NCI-H128 (cell line): Measurements from ENCODE around the gene SPA17.

ENCODE experiments used
- DNase-seq: peaks from one replicate; lab custom pipeline; 2025; ENCODE audit not compliant: unreplicated experiment; lab: John Stamatoyannopoulos, UW

Gene SPA17

DNA sequence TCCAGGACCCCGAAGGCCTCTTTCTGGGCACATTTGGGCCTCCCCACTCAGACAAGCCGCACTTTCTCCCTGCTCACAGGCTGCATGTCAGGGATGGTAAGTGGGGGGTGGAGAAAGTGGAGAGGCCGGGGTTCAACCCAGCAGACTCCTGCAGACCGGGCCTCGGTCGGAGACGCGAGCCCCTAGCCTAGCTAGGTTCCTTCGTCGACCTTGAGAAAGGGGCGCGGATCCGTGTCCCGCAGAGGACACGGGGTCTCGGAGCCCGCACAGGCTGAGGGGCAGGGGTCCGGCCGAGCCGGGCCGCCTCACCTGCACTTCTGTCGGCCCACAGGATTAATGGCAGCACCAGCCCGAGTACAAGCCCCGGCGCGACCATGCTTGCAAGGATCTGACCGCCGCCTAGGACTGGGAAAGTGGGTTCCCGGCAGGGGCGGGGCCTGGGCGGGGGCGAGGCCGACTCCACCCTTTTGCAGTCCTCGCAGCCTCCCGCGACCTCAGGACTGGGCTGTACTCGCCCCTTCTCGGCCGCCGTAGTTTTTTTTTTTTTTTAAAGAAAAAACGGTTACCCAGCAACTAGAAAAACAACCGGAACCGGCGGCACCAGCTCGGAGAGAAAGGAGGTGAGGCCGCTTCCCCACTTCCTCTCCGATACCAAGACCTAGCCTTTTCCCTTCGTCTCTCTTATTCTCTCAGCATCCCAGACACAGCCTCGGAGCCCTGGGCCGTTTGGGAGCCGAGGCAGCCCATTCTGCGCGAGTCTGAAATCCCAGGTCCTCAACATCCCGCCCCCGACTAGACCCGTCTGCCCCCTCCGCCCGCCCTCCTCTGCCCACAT lies at the start of gene SPA17, which contains the start of gene SIAE:
SPA17 (plus strand) TSS at position 572 of the 835 bp plus-strand sequence. CDS start 1,361 bp downstream, outside the sequence.
SIAE (minus strand) TSS at position 407 of the 835 bp plus-strand sequence; CDS start at position 376, 31 bp downstream.
- DNase-seq = peak; percentile 57

DNA sequence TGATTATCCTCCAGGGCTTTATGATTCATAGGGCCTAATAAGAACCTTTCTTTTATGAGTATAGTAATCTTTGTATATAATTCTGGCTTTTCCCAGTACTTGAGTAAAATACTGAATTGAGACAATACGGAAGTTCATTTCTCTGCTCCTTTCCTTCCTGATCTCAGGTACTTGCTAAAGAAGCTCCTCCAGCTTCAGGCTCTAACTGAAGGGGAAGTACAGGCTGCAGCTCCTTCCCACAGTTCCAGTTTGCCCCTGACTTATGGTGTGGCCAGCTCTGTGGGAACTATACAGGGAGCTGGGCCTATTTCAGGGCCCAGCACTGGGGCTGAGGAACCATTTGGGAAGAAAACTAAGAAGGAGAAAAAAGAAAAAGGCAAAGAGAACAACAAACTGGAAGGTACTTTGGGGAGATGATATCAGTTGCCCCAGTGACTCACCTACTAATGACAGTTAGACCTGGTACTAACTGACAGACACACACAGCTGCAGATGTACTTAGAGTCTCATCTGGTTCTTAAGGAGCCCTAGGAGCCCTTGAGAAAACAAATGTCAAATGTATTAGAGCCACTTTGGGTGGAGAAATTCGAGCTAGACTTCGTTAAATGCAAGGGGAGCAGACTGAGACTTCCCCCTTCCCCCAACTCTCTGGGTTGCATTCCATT lies 48.1 kb upstream of the SPA17 start:
- DNase-seq = no peak

DNA sequence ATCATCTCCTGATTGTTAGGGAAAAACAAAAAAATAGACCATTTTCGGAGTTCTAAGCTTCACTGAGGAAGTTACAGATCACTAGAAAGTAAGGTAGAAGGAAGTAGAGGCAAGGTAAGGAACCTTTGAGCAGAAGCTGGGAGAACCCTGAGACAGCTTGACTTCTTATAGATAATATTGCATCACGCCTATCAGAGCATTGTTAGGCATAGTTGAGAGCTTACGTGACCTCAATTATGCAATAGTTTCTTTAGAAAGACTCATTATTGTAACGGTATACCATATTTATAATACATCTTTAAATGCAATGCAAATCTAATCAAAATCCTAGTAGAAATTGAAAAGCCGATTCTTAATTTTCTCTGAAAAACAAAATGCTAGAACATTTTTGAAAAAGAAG lies 46.2 kb upstream of the SPA17 start:
- no peak for DNase-seq

DNA sequence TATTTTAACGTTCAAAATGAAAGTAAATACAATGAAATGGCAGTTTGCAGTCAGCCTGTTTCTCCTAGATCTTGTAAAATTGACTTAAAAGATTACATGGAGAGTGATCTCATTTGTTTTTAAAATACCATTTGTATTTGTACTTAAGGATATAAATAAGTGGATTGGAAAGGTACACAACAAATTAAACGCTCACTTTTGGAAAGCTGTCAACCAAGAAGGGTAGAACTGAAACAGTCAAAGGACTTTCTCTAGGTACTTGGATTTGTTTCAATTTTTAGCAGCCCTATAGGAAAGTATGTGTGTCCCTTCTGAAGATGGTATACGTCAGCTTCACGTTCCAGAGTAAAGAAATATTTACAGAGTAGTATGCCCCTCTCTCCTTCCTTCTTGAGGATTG lies 43.7 kb upstream of the SPA17 start:
- no peak for DNase-seq

DNA sequence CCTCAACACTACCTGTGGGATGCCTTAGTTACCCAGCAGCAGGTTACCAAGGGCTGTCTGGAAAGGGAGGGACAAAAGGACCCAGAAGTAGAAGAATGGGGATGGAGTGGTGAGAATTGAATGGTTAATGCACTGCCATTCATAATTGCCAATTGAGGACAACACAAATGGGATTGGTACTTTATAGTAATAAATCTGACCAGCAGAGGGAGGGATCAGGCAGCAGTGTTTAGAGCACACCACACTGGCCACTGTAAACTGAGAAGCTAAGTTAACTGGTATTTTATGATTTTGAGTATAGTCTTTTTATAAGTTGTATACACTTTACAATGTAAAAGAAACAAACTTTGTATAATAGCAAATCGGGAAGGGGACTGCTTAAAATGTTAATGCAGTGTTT lies 40.3 kb upstream of the SPA17 start:
- no peak for DNase-seq

DNA sequence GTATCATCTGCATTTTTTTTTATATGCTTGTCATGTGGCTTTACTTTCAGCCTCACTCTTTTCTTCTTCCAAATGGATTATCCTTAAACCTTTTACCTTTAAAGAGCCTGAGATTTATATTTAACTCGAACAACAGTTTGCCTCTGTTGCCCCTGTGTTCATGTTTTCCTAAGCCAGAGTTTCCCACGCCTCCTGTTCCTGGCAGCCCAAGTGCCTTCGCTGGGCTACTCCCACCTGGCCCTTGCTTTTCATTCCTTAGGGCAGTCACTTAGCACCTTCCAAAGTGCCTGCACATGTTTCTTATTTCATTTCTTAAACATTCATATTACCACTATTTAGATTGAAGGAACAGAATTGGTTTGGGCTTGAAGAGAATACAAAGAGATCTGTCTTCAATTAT lies 37.8 kb upstream of the SPA17 start:
- DNase-seq = no peak

DNA sequence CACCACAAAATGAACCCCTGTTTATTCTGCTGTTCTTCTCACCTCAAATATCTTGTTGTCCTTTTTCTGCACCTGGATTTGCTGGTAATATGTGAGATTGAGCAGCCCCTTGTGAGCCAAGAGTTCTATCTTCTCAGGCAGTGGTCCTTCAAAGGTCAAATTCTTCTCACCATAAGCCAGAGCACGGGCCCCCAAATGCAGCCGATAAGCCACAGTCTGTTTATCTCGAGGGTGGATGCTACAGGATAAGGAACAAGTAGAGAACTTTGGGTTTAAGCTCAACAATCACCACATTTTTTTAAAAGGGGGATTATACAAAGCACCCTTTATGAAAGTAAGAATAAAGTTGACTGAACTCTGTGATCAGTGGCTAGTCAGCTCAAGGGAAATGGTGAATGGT lies 35.2 kb upstream of the SPA17 start:
- DNase-seq = no peak

DNA sequence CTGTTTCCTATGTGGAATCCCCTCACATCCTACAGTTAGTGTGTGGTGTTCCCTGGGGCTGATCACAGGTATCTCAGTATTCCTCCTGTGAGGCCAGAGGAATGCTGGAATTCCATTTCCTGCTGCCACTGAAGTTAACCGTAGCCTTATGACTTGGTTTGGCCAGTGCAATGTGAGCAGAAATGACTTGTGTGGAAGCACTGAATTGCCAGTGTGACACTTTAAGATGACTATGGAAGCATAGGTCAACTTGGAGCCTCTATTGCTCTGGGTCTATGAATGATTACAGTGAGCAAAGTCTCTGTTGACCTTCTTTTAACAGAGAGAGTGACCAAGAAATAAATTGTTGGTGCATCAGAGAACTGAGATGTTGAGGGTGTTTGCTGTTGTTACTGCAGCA lies 34.5 kb upstream of the SPA17 start:
- DNase-seq = no peak

DNA sequence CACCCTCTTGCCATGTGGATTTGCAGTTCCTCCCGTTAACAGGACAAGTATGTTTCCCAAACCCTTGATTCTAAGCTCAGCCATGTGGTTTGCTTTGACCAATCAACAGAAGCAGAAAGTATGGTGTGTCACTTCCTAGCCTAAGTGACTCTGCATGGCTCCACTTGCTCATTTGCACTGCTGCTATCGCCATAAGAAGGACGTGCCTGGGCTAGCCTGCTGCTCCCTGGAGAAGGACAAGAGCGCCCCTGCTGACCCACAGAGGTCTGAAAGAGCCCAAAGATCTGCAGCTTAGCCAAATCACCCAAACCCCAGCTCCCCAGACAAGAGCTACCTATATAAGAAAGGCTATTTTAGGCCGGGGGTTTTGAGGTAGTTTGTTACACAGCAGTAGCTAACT lies 33.0 kb upstream of the SPA17 start:
- DNase-seq = no peak

DNA sequence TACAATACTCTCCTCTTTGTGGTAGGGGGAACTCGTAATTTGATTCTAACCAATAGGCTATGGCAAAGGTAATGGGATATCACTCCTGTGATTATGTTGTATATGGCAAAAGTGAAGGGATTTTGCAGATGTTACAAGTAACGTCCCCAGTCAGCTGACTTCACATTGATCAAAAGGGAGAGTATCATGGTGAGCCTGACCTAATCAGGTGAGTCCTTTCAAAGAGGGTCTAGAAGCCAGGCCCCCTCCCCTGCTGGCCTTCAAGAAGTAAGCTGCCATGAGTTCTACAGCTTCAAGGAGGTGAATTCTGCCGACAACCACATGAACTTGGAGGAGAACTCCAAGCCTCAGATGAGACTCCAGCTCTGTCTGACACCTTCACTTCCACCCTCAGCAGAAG lies 31.1 kb upstream of the SPA17 start:
- no peak for DNase-seq

DNA sequence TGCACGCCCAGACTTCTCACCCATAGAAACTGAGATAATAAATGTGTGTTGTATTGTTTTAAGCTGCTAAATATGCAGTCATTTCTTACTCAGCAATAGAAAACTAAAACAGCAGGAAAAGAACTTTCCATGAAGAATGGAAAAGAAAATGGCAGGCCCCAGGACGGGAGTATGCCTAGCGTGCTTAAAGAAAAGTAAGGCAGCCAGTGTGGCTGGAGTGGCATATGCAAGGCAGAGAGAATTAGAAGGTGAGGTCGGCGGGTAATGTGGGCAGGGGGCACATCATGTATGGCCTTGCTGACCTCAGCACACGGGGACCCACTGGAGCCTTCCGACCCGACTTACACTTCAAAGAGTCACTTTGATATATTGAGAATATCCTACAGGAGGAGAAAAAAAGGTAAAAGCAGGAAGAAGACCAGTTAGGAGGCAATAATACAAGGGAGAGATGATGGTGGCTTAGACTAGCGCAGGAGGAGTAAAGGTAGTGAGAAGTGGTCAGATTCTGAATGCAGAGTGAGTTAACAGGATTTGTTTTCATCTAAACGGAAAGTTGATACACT lies 30.6 kb upstream of the SPA17 start:
- no peak for DNase-seq

DNA sequence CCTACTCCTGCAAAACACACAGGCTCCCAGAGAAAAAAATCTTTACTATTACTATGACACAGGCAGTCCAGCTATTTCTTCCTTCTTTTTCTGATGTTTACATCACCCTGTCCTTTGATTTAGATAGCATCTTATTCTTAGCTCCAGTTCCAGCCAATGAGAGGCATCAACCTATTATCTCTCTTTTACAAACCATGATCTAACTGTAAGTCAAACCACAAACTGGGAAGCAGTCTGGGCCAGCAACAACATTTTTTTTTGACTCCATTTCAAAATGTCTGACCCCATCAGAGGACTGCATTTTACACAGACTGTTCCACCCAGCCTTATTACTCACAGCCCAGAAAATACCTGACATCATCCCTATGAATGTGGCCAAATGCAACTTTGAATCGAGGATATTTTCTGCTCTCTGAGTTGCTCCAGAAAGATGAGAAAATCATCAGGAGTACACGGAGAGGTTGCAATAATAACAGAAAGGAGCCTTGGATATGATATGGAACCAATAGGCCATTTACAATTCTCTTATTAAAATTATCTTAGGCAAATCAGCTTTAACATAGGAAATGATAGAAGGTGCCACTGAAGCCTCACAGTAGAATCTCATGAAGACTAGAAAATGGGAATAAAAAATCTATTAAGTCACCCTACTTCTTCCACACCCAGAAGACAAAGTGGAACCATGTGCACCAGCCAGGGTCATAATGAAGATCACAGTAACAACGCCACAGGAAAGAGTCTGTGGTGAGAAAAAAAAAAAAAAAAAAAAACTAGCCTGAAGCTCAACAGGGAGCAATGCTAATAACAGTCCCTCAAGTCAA lies 29.9 kb upstream of the SPA17 start:
- no peak for DNase-seq

DNA sequence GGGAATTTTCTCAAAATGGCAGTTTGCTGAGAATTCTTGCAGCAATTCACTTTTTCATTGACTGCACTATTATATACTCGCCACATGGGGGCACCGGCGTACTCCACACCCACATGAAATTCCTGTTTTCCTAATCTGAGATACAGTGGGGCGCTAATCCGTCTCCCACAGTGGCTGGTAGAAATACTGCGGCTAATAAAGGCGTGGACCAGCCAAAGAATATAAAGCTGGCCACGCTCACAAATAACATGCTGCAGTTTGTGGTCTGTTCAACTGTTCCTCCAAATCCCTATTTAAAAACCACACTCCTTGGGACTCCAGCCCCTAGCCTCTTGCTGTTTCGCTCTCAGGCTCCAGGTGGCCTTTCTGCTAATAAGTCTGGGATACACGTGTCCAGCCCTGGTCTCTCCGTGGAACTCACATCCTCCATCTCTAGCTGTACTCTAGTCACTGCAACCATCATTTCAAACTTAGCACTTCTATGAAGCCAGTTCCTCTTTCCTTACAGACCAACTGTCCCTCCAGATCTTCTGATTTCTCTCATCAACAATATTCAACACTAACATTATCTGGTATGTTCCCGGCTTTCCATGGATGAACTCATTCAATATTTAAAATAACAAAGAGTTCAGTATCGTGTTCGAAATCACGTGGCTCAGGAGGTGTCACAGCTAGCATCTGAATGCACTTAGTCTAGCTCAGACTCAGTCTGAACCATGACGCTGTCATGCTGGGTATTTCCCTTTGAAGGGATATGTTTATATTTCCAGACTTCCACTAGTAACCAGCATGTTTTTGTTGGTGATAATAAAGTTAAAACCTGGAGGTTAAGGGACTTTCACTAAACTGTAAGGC lies 29.1 kb upstream of the SPA17 start:
- DNase-seq = no peak

DNA sequence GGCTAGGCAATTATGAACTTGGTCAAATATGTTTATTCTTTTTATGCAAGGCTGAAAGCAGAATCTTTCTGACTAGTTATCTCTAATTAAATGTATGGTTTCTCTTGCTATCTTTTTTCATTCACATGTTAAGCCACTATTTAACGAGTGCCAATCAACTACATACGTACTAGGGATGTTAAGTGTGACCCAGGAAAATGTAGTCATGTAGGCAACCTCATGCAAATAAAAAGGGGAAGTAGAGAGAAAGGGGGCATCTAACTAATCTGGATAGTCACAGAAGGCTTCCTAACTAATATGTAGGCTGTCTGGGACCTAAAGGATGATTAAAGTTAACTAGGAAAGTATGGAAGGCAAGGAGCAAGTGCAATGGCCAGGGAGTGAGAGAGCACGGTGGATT lies 27.6 kb upstream of the SPA17 start:
- DNase-seq = no peak

DNA sequence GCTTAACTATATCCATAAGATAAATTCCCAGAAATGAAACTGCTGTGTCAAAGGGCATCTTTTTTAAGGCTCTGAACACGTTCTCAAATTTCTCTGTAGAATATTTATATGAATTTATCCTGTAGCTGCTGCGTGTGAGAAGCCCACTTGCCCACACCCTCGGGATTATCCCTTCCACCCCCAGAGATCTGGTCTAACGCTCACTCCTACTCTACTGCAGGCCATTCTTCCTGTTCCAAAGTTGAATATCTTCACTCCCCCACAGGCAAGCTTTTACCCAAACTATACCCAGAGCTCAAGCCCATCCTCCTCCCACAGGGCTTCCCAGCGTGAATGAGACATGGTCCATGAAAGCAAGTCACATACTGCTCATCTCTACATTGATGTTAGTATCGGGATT lies 25.1 kb upstream of the SPA17 start:
- DNase-seq = no peak

DNA sequence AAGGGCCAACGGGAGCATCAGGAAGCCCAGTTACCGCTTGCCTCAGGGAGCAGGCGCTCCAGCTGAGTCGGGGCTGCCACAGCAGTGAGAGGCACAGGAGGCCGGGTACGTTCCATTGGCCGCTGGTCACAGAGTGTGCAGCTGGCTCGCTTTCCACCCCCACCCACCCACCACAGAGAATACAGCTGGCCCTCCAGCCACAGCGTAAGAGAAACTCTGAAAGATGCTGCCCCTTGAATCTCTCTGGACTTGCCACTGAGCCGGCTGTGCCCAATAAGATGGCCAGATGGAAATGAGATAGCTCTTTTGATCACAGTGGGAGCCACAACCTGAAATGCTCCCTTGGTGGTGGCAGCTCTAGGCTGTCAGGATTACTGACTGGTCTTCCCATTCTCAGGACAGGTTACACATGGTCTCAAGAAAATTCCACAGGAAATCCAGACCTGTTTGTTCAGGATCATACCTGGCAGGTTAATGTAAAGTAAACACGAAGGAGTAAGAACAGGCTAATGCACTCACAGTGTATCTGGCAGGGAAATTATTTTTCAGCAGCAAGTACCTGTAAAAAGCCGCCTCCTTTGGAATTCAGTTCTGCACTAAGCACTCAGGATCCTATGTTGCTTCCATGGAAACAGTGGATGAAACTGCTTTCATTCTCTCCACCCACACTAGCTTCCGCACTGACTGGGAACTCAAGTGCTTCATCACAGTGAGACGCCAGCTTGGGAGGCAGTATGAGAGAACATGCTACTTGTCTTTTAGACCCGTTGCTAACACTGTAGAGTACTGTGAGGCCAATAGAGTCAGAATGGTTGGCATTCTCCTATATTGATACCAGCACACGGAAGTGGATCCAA lies 16.7 kb upstream of the SPA17 start:
- DNase-seq = peak; percentile 18

DNA sequence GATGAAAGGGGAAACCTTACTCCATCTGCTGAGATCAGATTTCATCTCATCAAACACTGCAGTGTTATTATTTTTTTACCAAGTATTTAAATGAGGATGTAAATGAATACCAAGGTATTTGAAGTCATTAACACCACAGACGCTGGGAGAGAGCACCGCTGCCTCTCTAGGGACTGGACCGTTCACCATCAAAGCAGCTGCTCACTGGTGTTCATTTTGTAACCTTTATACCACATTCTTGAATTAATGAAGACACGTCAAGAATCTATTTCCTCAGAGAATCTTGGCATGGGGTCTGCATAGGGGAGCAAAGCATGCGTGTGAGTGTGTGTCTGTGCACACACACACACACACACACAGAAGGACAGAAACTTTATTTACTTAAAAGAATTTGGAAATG lies 15.8 kb upstream of the SPA17 start:
- no peak for DNase-seq

DNA sequence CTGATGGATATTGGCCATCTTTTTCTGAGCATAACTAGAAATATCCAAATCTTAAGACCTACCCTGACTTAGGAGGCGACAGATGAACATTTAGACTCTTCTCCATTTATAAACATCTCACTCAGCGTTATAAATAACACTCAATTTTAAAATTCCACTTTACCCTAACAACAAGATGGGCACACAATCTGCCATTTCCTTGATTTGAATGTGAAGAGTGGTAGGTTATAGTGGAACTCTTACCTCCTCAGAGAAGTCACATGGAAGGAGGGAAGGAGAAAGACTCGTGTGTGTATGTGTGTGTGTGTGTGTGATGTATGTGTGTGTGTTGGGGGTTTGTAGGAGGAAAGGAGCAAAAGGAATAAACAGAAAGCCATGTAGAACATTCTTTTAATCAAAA lies 15.2 kb upstream of the SPA17 start:
- no peak for DNase-seq

DNA sequence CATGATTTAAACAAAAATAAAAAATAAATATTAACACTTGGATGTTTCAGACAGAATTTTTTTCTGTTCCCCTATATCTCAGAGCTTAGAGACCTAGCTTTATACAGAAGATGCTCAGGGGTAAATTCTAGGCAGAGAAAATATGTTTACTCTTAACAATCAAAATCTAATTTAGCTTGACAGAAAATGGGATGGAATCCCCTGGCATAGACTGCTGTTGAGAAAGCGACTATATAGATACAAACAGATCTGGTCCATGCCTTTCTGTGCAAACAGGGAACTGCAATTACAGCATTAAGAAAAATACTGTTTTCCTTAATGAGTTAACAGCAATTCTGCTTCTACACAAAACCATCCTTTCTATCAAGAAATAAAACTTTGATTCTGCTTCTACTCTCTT lies 14.7 kb upstream of the SPA17 start:
- DNase-seq = no peak
